SK-N-SH treated with all-trans-retinoic acid at 6 μM for 48 hours (cell line): ENCODE data around the gene NFS1.

Source experiments
- ARNTL ChIP-seq: fragments of 450-650 bp; formaldehyde crosslinking; IDR thresholded peaks from 2 replicates; pipeline ENCODE4 v1.5.0; 2020; ENCODE audit warnings: low read depth, mild to moderate bottlenecking, moderate library complexity, borderline replicate concordance
- ESRRG ChIP-seq: fragments of 250-450 bp; sonication (Bioruptor Pico); IDR thresholded peaks from 2 replicates; pipeline ENCODE4 v1.6.1; 2021; ENCODE audit warnings: mild to moderate bottlenecking
- GLIS3 ChIP-seq: fragments of 250-450 bp; sonication (Bioruptor Pico); IDR thresholded peaks from 2 replicates; pipeline ENCODE4 v1.5.0; 2020; ENCODE audit warnings: mild to moderate bottlenecking, moderate library complexity
- SNAI2 ChIP-seq: fragments of 250-450 bp; sonication (Bioruptor Pico); IDR thresholded peaks from 2 replicates; pipeline ENCODE4 v1.5.0; 2020; ENCODE audit warnings: mild to moderate bottlenecking, moderate library complexity
- TCF4 ChIP-seq: fragments of 250-450 bp; sonication (Bioruptor Pico); IDR thresholded peaks from 2 replicates; pipeline ENCODE4 v1.8.0; 2021; ENCODE audit warnings: mild to moderate bottlenecking, moderate library complexity, borderline replicate concordance
- ZFP3 ChIP-seq: fragments of 250-450 bp; sonication (Bioruptor Pico); IDR thresholded peaks from 2 replicates; pipeline ENCODE4 v1.5.0; 2020; ENCODE audit warnings: mild to moderate bottlenecking, moderate library complexity
- ZNF70 ChIP-seq: fragments of 450-650 bp; formaldehyde crosslinking; IDR thresholded peaks from 2 replicates; pipeline ENCODE4 v1.5.0; 2020; ENCODE audit warnings: mild to moderate bottlenecking, moderate library complexity
- ZNF8 ChIP-seq: fragments of 450-650 bp; formaldehyde crosslinking; IDR thresholded peaks from 2 replicates; pipeline ENCODE4 v1.5.0; 2020; ENCODE audit warnings: mild to moderate bottlenecking, moderate library complexity
- TF ChIP-seq, protein P1 (sequence below): fragments of 250-450 bp; sonication (Bioruptor Pico); IDR thresholded peaks from 2 replicates; pipeline ENCODE4 v1.8.0; 2020; ENCODE audit warnings: mild to moderate bottlenecking, moderate library complexity, borderline replicate concordance
- TF ChIP-seq, protein P2 (sequence below): fragments of 250-450 bp; sonication (Bioruptor Pico); IDR thresholded peaks from 2 replicates; pipeline ENCODE4 v1.5.1; 2020; ENCODE audit warnings: low read depth, mild to moderate bottlenecking, moderate library complexity

DNA sequence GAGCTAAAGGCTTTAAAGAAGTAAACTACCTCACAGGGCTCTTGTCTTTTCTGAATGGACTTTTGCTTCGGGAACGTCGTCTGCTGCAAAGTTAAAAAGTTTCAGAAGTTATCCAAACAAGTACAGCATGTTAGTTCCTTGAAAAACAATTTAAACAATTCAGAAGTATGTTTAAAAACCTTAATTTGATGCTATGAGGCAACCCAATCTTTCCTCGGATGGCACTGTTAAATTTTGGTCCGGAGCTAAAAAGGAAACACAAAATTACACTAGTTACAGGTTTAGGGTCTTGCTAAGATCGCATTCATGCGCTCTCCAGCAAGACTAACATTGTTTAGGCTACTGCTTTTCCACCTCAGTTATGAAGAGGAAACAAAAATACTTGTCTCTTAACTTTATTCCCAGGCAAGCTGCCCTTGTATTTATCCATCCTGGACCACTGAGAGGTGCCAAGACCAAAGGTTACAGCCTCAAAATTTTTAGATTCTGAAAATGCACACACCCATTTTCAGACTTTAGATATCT is 30.2 kb upstream of the NFS1 start:
- no peak for TF ChIP-seq TCF4 (CRISPR knock-in tag)
- no peak for TF ChIP-seq ESRRG (CRISPR knock-in tag)
- no peak for TF ChIP-seq ZNF70 (CRISPR knock-in tag)
- TF ChIP-seq SNAI2, result no peak
- TF ChIP-seq ZFP3, result no peak
- no peak for TF ChIP-seq ARNTL (CRISPR knock-in tag)
- TF ChIP-seq GLIS3 (CRISPR knock-in tag), result no peak
- TF ChIP-seq, protein P1, sequence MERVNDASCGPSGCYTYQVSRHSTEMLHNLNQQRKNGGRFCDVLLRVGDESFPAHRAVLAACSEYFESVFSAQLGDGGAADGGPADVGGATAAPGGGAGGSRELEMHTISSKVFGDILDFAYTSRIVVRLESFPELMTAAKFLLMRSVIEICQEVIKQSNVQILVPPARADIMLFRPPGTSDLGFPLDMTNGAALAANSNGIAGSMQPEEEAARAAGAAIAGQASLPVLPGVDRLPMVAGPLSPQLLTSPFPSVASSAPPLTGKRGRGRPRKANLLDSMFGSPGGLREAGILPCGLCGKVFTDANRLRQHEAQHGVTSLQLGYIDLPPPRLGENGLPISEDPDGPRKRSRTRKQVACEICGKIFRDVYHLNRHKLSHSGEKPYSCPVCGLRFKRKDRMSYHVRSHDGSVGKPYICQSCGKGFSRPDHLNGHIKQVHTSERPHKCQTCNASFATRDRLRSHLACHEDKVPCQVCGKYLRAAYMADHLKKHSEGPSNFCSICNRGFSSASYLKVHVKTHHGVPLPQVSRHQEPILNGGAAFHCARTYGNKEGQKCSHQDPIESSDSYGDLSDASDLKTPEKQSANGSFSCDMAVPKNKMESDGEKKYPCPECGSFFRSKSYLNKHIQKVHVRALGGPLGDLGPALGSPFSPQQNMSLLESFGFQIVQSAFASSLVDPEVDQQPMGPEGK, result no peak
- no peak for TF ChIP-seq ZNF8 (CRISPR knock-in tag)
- TF ChIP-seq, protein P2, sequence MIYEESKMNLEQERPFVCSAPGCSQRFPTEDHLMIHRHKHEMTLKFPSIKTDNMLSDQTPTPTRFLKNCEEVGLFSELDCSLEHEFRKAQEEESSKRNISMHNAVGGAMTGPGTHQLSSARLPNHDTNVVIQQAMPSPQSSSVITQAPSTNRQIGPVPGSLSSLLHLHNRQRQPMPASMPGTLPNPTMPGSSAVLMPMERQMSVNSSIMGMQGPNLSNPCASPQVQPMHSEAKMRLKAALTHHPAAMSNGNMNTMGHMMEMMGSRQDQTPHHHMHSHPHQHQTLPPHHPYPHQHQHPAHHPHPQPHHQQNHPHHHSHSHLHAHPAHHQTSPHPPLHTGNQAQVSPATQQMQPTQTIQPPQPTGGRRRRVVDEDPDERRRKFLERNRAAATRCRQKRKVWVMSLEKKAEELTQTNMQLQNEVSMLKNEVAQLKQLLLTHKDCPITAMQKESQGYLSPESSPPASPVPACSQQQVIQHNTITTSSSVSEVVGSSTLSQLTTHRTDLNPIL (CRISPR knock-in tag), result no peak
